Ovary (tissue), 3 donors: ENCODE data around the gene RAP2A.

Experiments
- EP300 ChIP-seq: sonication (generic); formaldehyde crosslinking; IDR thresholded peaks from one replicate; pipeline ENCODE4 v1.6.1; 2017; ENCODE audit warnings: antibody characterized with exemption
- POLR2A ChIP-seq: fragments of 450-650 bp; IDR thresholded peaks from one replicate; pipeline ENCODE4 v1.6.1; 2017; ENCODE audit warnings: antibody characterized with exemption, mild to moderate bottlenecking, moderate library complexity
- TF ChIP-seq, protein P1 (sequence below), 3 donors: fragments of 450-650 bp in 2 of 3; fragments of 200-600 bp in 1 of 3; IDR thresholded peaks; one replicate each; pipeline versions ENCODE4 v1.5.1 to v1.8.0; 2016 to 2022; ENCODE audit warnings: antibody characterized with exemption in 3 of 3, mild to moderate bottlenecking in 1 of 3
- donor health status: DM: no; HTN: no; CAD: no.

DNA sequence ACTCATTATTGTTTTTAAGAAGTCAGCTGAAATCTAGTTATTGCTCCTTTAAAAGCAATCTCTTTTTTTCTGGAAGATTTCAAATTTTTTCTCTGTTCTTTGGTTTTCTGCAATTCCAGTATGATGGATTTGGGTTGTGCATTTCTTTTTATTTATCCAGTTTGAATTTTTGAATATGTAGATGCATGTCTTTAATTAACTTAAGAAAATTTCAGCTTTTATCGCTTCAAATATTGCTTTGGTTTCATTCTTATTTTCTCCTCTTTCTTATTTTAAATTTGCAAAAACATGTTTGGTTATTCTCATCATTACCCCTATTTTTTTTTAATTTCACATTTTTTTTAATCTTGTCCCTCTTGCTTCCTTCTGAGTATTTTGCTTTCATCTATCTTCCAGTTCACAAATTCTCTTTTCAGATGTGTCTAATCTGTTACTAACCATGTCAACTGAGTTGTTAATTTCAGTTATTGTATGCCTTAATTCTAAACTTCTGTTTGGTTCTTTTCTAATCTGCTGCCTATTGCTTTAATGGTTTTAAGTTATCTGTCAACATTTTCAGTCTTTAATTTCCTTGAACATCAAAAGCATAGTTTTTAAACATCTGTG, 56.8 kb downstream of the RAP2A start:
- TF ChIP-seq, protein P1, sequence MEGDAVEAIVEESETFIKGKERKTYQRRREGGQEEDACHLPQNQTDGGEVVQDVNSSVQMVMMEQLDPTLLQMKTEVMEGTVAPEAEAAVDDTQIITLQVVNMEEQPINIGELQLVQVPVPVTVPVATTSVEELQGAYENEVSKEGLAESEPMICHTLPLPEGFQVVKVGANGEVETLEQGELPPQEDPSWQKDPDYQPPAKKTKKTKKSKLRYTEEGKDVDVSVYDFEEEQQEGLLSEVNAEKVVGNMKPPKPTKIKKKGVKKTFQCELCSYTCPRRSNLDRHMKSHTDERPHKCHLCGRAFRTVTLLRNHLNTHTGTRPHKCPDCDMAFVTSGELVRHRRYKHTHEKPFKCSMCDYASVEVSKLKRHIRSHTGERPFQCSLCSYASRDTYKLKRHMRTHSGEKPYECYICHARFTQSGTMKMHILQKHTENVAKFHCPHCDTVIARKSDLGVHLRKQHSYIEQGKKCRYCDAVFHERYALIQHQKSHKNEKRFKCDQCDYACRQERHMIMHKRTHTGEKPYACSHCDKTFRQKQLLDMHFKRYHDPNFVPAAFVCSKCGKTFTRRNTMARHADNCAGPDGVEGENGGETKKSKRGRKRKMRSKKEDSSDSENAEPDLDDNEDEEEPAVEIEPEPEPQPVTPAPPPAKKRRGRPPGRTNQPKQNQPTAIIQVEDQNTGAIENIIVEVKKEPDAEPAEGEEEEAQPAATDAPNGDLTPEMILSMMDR (IDR thresholded peaks at IDR 0.05) = no peak
- TF ChIP-seq POLR2A = no peak
- TF ChIP-seq EP300 = no peak
